Lung (tissue), 12 donors: ENCODE data around the gene ASIC2. TPM values are rescaled to one million over a fixed set of nuclear protein-coding genes. Genes with fewer than 3 reads are reported as not detected.
A peak's percentile ranks its signal among the peaks of the same experiment; 100 is the strongest.

ENCODE experiments used
- ATAC-seq: fragments of 200-7000 bp; cut with Tn5 transposase; one replicate; pipeline ENCODE4 v1.9.1; 2020; ENCODE audit warnings: moderate number of reproducible peaks; ENCODE audit not compliant: insufficient read depth, low FRiP score
- DNase-seq, 3 donors: peaks; one replicate each; pipeline ENCODE4 v3.0.0-alpha.2; 2013 to 2017
- H3K27ac ChIP-seq, 2 donors: one replicate each; pipeline ENCODE4 v1.5.1; 2013; ENCODE audit warnings: mild to moderate bottlenecking in 2 of 2, moderate library complexity in 2 of 2, control low read depth in 1 of 2, inconsistent platforms in 1 of 2, low read depth in 1 of 2, low read length in 1 of 2
- H3K27me3 ChIP-seq, 3 donors: one replicate each; pipeline ENCODE4 v1.5.1; 2013; ENCODE audit warnings: low read length in 2 of 3; ENCODE audit not compliant: control insufficient read depth in 3 of 3, insufficient read depth in 3 of 3
- H3K36me3 ChIP-seq, 4 donors: one replicate each; pipeline ENCODE4 v1.5.1; 2013; ENCODE audit warnings: low read length in 4 of 4, mild to moderate bottlenecking in 1 of 4, moderate library complexity in 1 of 4; ENCODE audit not compliant: control insufficient read depth in 4 of 4, insufficient read depth in 4 of 4
- H3K4me1 ChIP-seq, 5 donors: one replicate each; pipeline ENCODE4 v1.5.1; 2013; ENCODE audit warnings: low read length in 5 of 5, mild to moderate bottlenecking in 2 of 5, moderate library complexity in 1 of 5; ENCODE audit not compliant: control insufficient read depth in 5 of 5, insufficient read depth in 5 of 5
- H3K4me3 ChIP-seq: one replicate; pipeline ENCODE4 v1.5.1; 2013; ENCODE audit warnings: mild to moderate bottlenecking, control low read depth, moderate library complexity
- H3K9ac ChIP-seq, 2 donors: one replicate each; pipeline ENCODE4 v1.5.1; 2013; ENCODE audit warnings: low read length in 2 of 2, control low read depth in 1 of 2; ENCODE audit not compliant: insufficient read depth in 1 of 2
- H3K9me3 ChIP-seq, 4 donors: one replicate each; pipeline ENCODE4 v1.5.1; 2013; ENCODE audit warnings: low read length in 3 of 4, mild to moderate bottlenecking in 1 of 4, moderate library complexity in 1 of 4; ENCODE audit not compliant: control insufficient read depth in 4 of 4, insufficient read depth in 3 of 4
- WGBS, 2 donors: extraction: QIAGEN DNeasy Blood & Tissue Kit; methylation state at CpG; one replicate each; pipeline ENCODE4 v1.1.7; 2013; 5-methylcytosine and 5-hydroxymethylcytosine counted together
- polyA plus RNA-seq, 2 donors: library from polyadenylated mRNA; stranded (reverse); fragments of 200-250 nt; gene quantifications; one replicate each; pipeline ENCODE4 v1.2.1, GENCODE V29; 2013
- total RNA-seq, 2 donors: library from RNA; depleted of rRNA in 1 of 2; stranded (reverse); fragments of >200 nt in 1 of 2; gene quantifications; one replicate each; pipeline ENCODE4 v1.2.1, GENCODE V29; 2014 to 2021
- TF ChIP-seq, protein P1 (sequence below): IDR thresholded peaks from 2 replicates; pipeline ENCODE4 v1.5.1; 2012; ENCODE audit warnings: mild to moderate bottlenecking; ENCODE audit errors: control extremely low read depth, extremely low read depth
- donor health status: control.
- donor health status: control.
- donor health status: Bipolar disorder and iron deficiency.
- donor health status: healthy.
- donor health status: DM: yes; HTN: yes; CAD: no.

Gene ASIC2
- total and polyA plus RNA-seq, 4 donors = 0.03 to 0.28 (median 0.14) TPM; not detected in 1

GRCh38 chr17:33050611-33051140 lies 242.4 kb downstream of the ASIC2 start:
- Histone ChIP-seq H3K36me3 (no peaks in the 10 kb centered on the region), H3K9ac (no peak overlapping the region), H3K27me3 (peaks cover 0 to 10% (median 0%) of the 10 kb centered on the region in 3 donors), H3K9me3 (no peaks in the 10 kb centered on the region), H3K4me3 (no peak overlapping the region), H3K27ac (no peak overlapping the region), H3K4me1 (peaks cover 0 to 14% (median 0%) of the 10 kb centered on the region in 5 donors)
- ATAC-seq = no peak
- TF ChIP-seq, protein P1, sequence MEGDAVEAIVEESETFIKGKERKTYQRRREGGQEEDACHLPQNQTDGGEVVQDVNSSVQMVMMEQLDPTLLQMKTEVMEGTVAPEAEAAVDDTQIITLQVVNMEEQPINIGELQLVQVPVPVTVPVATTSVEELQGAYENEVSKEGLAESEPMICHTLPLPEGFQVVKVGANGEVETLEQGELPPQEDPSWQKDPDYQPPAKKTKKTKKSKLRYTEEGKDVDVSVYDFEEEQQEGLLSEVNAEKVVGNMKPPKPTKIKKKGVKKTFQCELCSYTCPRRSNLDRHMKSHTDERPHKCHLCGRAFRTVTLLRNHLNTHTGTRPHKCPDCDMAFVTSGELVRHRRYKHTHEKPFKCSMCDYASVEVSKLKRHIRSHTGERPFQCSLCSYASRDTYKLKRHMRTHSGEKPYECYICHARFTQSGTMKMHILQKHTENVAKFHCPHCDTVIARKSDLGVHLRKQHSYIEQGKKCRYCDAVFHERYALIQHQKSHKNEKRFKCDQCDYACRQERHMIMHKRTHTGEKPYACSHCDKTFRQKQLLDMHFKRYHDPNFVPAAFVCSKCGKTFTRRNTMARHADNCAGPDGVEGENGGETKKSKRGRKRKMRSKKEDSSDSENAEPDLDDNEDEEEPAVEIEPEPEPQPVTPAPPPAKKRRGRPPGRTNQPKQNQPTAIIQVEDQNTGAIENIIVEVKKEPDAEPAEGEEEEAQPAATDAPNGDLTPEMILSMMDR = no peak
- peak in 2 of 3 donors; percentile 18 to 61 for DNase-seq
- 65 to 78% methylated on average over 1 of the region's 1 CpG for WGBS, 2 donors

DNA sequence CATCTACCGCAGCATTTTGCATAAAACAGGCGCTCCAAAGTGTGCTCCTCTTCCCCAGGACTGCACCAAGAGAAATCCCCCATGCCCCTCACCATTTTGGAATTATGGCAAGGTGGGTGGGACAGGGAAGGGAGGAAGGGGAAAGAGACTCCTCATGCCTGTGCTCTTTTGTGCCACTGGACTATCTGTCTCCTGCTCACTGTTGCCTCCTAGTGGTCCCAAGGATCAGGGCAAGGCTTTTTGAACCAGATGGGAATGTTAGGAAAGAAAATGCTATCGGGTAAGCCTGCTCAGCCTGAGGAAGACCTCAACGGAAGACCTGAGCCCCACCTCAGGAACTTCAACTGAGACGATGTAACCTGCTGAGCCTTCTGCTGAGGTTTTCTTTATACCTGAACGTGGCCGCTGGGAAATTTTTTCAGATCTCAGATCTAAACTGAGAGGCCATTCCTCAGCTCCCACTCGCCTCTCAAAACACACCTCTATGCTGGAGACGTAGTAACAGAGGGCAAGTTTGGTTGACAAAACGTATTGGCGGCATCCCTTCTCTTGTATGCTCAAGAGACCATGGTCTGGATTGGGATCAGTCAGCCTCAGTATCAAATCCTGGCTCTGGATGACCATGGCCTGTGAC lies 243.2 kb downstream of the ASIC2 start:
- Histone ChIP-seq H3K27me3 (peaks cover 0 to 6% (median 0%) of the 10 kb centered on the region in 3 donors), H3K9ac (no peak overlapping the region), H3K36me3 (no peaks in the 10 kb centered on the region), H3K27ac (no peak overlapping the region), H3K4me1 (peaks cover 0 to 9% (median 0%) of the 10 kb centered on the region in 5 donors), H3K9me3 (no peaks in the 10 kb centered on the region), H3K4me3 (no peak overlapping the region)
- DNase-seq = peak; percentile 33 to 51 (median 37)
- 57 to 61% methylated on average over 11 of the region's 11 CpGs for WGBS, 2 donors
- ATAC-seq = no peak
- TF ChIP-seq, protein P1 = peak; percentile 54

GRCh38 chr17:33046361-33047255 lies 246.5 kb downstream of the ASIC2 start:
- no peaks in the 10 kb centered on the region for H3K9me3 ChIP-seq
- H3K27ac ChIP-seq = no peak overlapping the region
- no peak overlapping the region for H3K9ac ChIP-seq
- ATAC-seq = no peak
- peaks cover 0 to 3% (median 0%) of the 10 kb centered on the region in 3 donors for H3K27me3 ChIP-seq
- DNase-seq = no peak
- WGBS, 2 donors = 65 to 70% methylated on average over 10 of the region's 10 CpGs
- no peaks in the 10 kb centered on the region for H3K36me3 ChIP-seq
- H3K4me3 ChIP-seq = no peak overlapping the region
- peaks cover 0 to 5% (median 0%) of the 10 kb centered on the region in 5 donors for H3K4me1 ChIP-seq
- TF ChIP-seq, protein P1 = no peak
